Middle frontal gyrus (tissue), 1 donor: ENCODE data around the gene SSBP1.
"Not testable (repeated sequence)": the region's sequence is repeated elsewhere in the genome, so short reads cannot be mapped to it uniquely, and the experiment has no call there.

Experiments used
- DNase-seq: peaks from one replicate; pipeline ENCODE4 v3.0.0-alpha.2; 2015; ENCODE audit warnings: low spot score; ENCODE audit errors: extremely low spot score

Gene SSBP1

GRCh38 chr7:141737836-141738591 is at the start of gene SSBP1:
TSS of gene SSBP1 (plus strand) at chr7:141738358. CDS start at chr7:141739167, 809 bp downstream.
- peak; percentile 94 for DNase-seq

GRCh38 chr7:141689072-141689825 is 48.9 kb upstream of the SSBP1 start:
- not testable (repeated sequence) for DNase-seq

GRCh38 chr7:141691540-141691939 is 46.6 kb upstream of the SSBP1 start:
- no peak for DNase-seq

GRCh38 chr7:141691961-141692360 is 46.2 kb upstream of the SSBP1 start:
- no peak for DNase-seq

GRCh38 chr7:141693082-141693481 is 45.1 kb upstream of the SSBP1 start:
- DNase-seq: no peak

- no peak for DNase-seq
These were observed 42.3 kb upstream of the SSBP1 start for GRCh38 chr7:141695803-141696289.

- DNase-seq: no peak
These were observed 41.8 kb upstream of the SSBP1 start for GRCh38 chr7:141696348-141696747.

- no peak for DNase-seq
These were observed 40.8 kb upstream of the SSBP1 start for GRCh38 chr7:141697211-141697871.

- DNase-seq: no peak
These were observed 39.7 kb upstream of the SSBP1 start for GRCh38 chr7:141698247-141699015.

GRCh38 chr7:141699860-141700259 is 38.3 kb upstream of the SSBP1 start:
- no peak for DNase-seq

- no peak for DNase-seq
These were observed 37.8 kb upstream of the SSBP1 start for GRCh38 chr7:141700296-141700847.

GRCh38 chr7:141700848-141701371 is 37.2 kb upstream of the SSBP1 start:
- DNase-seq: no peak

- DNase-seq: no peak
These were observed 36.6 kb upstream of the SSBP1 start for GRCh38 chr7:141701489-141702046.

GRCh38 chr7:141702047-141702567 is 36.1 kb upstream of the SSBP1 start, which contains the start of gene DENND11:
TSS of gene DENND11 (minus strand) at chr7:141702166. CDS start at chr7:141702153, 13 bp downstream.
- DNase-seq: peak; percentile 28

GRCh38 chr7:141702892-141703291 is 35.3 kb upstream of the SSBP1 start:
- no peak for DNase-seq

- no peak for DNase-seq
These were observed 34.0 kb upstream of the SSBP1 start for GRCh38 chr7:141704112-141704511.

- no peak for DNase-seq
These were observed 33.4 kb upstream of the SSBP1 start for GRCh38 chr7:141704741-141705140.

GRCh38 chr7:141706239-141707064 is 31.7 kb upstream of the SSBP1 start:
- DNase-seq: no peak

- DNase-seq: no peak
These were observed 29.8 kb upstream of the SSBP1 start, which contains the start of gene WEE2 for GRCh38 chr7:141708351-141708750. TSS of gene WEE2 (plus strand) at chr7:141708353. CDS start at chr7:141708759, 406 bp downstream.
